HG02884 (cell line): ENCODE measurements around the gene PIGQ.

ENCODE experiments used
- ATAC-seq: cut with Tn5 transposase; IDR thresholded peaks from one replicate; pipeline ENCODE4 v1.9.1; 2021; ENCODE audit warnings: mild to moderate bottlenecking, moderate library complexity; ENCODE audit not compliant: unreplicated experiment

The PIGQ gene

GRCh38 chr16:554640-555365 lies 15.0 kb upstream of the PIGQ start:
- no peak for ATAC-seq

GRCh38 chr16:555528-556473 lies 14.0 kb upstream of the PIGQ start:
- ATAC-seq, result no peak

- ATAC-seq, result no peak
Observed at GRCh38 chr16:556474-557173, 13.1 kb upstream of the PIGQ start.

GRCh38 chr16:557463-558297 lies 12.1 kb upstream of the PIGQ start:
- ATAC-seq, result no peak

GRCh38 chr16:558298-559020 lies 11.3 kb upstream of the PIGQ start:
- ATAC-seq, result no peak

GRCh38 chr16:559021-559380 lies 10.8 kb upstream of the PIGQ start:
- ATAC-seq, result no peak

GRCh38 chr16:559411-560203 lies 10.2 kb upstream of the PIGQ start:
- ATAC-seq, result no peak

GRCh38 chr16:560204-560700 lies 9.5 kb upstream of the PIGQ start, which contains the start of gene PRR35:
Gene PRR35 (plus strand): TSS chr16:560394. CDS start chr16:563295, 2,901 bp downstream.
- no peak for ATAC-seq

GRCh38 chr16:560701-561412 lies 8.9 kb upstream of the PIGQ start:
- no peak for ATAC-seq

GRCh38 chr16:561413-561794 lies 8.4 kb upstream of the PIGQ start:
- no peak for ATAC-seq

- ATAC-seq, result no peak
Observed at GRCh38 chr16:561957-562938, 7.5 kb upstream of the PIGQ start.

GRCh38 chr16:563072-563644 lies 6.6 kb upstream of the PIGQ start:
- ATAC-seq, result no peak

GRCh38 chr16:564690-565418 lies 4.9 kb upstream of the PIGQ start:
- ATAC-seq, result no peak

GRCh38 chr16:565419-566330 lies 4.1 kb upstream of the PIGQ start:
- ATAC-seq, result no peak
